H9 (cell line): ENCODE results near the gene TFAM. TPM values are rescaled to one million over a fixed set of nuclear protein-coding genes. Genes with fewer than 3 reads are reported as not detected.

Experiments used
- DNase-seq: peaks from one replicate; pipeline ENCODE4 v3.0.0-alpha.2; 2017
- H2AFZ ChIP-seq: one replicate; pipeline ENCODE4 v1.6.1; 2013; ENCODE audit warnings: mild to moderate bottlenecking, low read length, control low read depth, moderate library complexity
- H2AK5ac ChIP-seq: 2 replicates; pipeline ENCODE4 v1.6.1; 2013; ENCODE audit warnings: low read length, control low read depth, mixed read lengths; ENCODE audit not compliant: insufficient read length
- H2BK120ac ChIP-seq: one replicate; pipeline ENCODE4 v1.6.1; 2013; ENCODE audit warnings: low read depth, mild to moderate bottlenecking, low read length, control low read depth, inconsistent platforms; ENCODE audit not compliant: poor library complexity, severe bottlenecking
- H2BK12ac ChIP-seq: 2 replicates; pipeline ENCODE4 v1.6.1; 2013; ENCODE audit warnings: low read length, control low read depth, mixed read lengths, low read depth; ENCODE audit not compliant: insufficient read length
- H2BK15ac ChIP-seq: 2 replicates; pipeline ENCODE4 v1.6.1; 2013; ENCODE audit warnings: low read depth, low read length, control low read depth
- H2BK20ac ChIP-seq: one replicate; pipeline ENCODE4 v1.6.1; 2013; ENCODE audit warnings: low read depth, mild to moderate bottlenecking, low read length, control low read depth, inconsistent platforms; ENCODE audit not compliant: poor library complexity, severe bottlenecking
- H2BK5ac ChIP-seq: 2 replicates; pipeline ENCODE4 v1.6.1; 2013; ENCODE audit warnings: low read length, control low read depth, mixed read lengths; ENCODE audit not compliant: insufficient read length
- H3K14ac ChIP-seq: 2 replicates; pipeline ENCODE4 v1.6.1; 2013; ENCODE audit warnings: low read length, control low read depth; ENCODE audit not compliant: insufficient read depth
- H3K18ac ChIP-seq: 2 replicates; pipeline ENCODE4 v1.6.1; 2013; ENCODE audit warnings: low read depth, mild to moderate bottlenecking, mixed read lengths, low read length, control low read depth; ENCODE audit not compliant: insufficient read length
- H3K23ac ChIP-seq: 2 replicates; pipeline ENCODE4 v1.6.1; 2013; ENCODE audit warnings: low read length, control low read depth, mixed read lengths, low read depth; ENCODE audit not compliant: insufficient read length
- H3K23me2 ChIP-seq: 2 replicates; pipeline ENCODE4 v1.6.1; 2013; ENCODE audit warnings: low read depth, mild to moderate bottlenecking, mixed read lengths, low read length, control low read depth; ENCODE audit not compliant: insufficient read length, poor library complexity, severe bottlenecking
- H3K27ac ChIP-seq: 2 replicates; pipeline ENCODE4 v1.5.1; 2013; ENCODE audit warnings: low read length, control low read depth, mixed read lengths, low read depth; ENCODE audit not compliant: insufficient read length
- H3K27me3 ChIP-seq: 2 replicates; pipeline ENCODE4 v1.6.1; 2013; ENCODE audit warnings: low read length, control low read depth, inconsistent platforms; ENCODE audit not compliant: insufficient read depth
- H3K4ac ChIP-seq: 2 replicates; pipeline ENCODE4 v1.6.1; 2013; ENCODE audit warnings: low read depth, mild to moderate bottlenecking, control low read depth, inconsistent platforms, low read length, moderate library complexity
- H3K4me1 ChIP-seq: 2 replicates; pipeline ENCODE4 v1.6.1; 2013; ENCODE audit warnings: low read length, control low read depth, inconsistent platforms; ENCODE audit not compliant: insufficient read depth
- H3K4me2 ChIP-seq: 2 replicates; pipeline ENCODE4 v1.6.1; 2013; ENCODE audit warnings: low read length, control low read depth, mixed read lengths; ENCODE audit not compliant: insufficient read length, insufficient read depth
- H3K56ac ChIP-seq: 2 replicates; pipeline ENCODE4 v1.6.1; 2013; ENCODE audit warnings: low read depth, mild to moderate bottlenecking, mixed read lengths, low read length, control low read depth; ENCODE audit not compliant: insufficient read length
- H3K79me1 ChIP-seq: 2 replicates; pipeline ENCODE4 v1.6.1; 2013; ENCODE audit warnings: low read depth, mild to moderate bottlenecking, moderate library complexity, low read length, control low read depth, inconsistent platforms; ENCODE audit not compliant: insufficient read depth, poor library complexity, severe bottlenecking
- H3K79me2 ChIP-seq: 2 replicates; pipeline ENCODE4 v1.6.1; 2013; ENCODE audit warnings: low read length, control low read depth, inconsistent platforms; ENCODE audit not compliant: insufficient read depth
- H3K9ac ChIP-seq: 2 replicates; pipeline ENCODE4 v1.6.1; 2013; ENCODE audit warnings: low read length, control low read depth, mixed read lengths; ENCODE audit not compliant: insufficient read length; ENCODE audit errors: extremely low read depth
- H3K9me3 ChIP-seq: one replicate; pipeline ENCODE4 v1.6.1; 2013; ENCODE audit warnings: low read depth, low read length, inconsistent platforms; ENCODE audit not compliant: control insufficient read depth
- H3T11ph ChIP-seq: one replicate; pipeline ENCODE4 v1.6.1; 2013; ENCODE audit warnings: mild to moderate bottlenecking, low read length, control low read depth, inconsistent platforms
- H4K20me1 ChIP-seq: one replicate; pipeline ENCODE4 v1.6.1; 2013; ENCODE audit not compliant: control insufficient read depth, insufficient read length, insufficient read depth
- H4K5ac ChIP-seq: 2 replicates; pipeline ENCODE4 v1.6.1; 2013; ENCODE audit warnings: low read depth, mild to moderate bottlenecking, mixed read lengths, low read length, control low read depth; ENCODE audit not compliant: insufficient read length
- H4K8ac ChIP-seq: replicated peaks from 2 replicates; pipeline ENCODE4 v1.6.1; 2013; ENCODE audit warnings: low read length, control low read depth, mixed read lengths, low read depth; ENCODE audit not compliant: insufficient read length
- H4K91ac ChIP-seq: 2 replicates; pipeline ENCODE4 v1.6.1; 2013; ENCODE audit warnings: low read depth, mild to moderate bottlenecking, moderate library complexity, mixed read lengths, low read length, control low read depth; ENCODE audit not compliant: insufficient read length
- H3K27ac Mint-ChIP-seq, 3 experiments: 2 replicates in 2 of 3; 3 replicates in 1 of 3; pipeline ENCODE4 v1.8.0; 2020 to 2021; ENCODE audit warnings: mixed read lengths in 3 of 3, mild to moderate bottlenecking in 1 of 3, moderate library complexity in 1 of 3
- H3K27me3 Mint-ChIP-seq: 2 replicates; pipeline ENCODE4 v1.8.0; 2021; ENCODE audit warnings: low read depth, mild to moderate bottlenecking, moderate library complexity, mixed read lengths
- H3K36me3 Mint-ChIP-seq, 3 experiments: 2 replicates in 2 of 3; 3 replicates in 1 of 3; pipeline ENCODE4 v1.8.0; 2020 to 2021; ENCODE audit warnings: low read depth in 3 of 3, mixed read lengths in 3 of 3; ENCODE audit not compliant: insufficient read depth in 1 of 3
- H3K4me1 Mint-ChIP-seq, 2 experiments: 2 replicates each; pipeline ENCODE4 v1.8.0; 2020; ENCODE audit warnings: mixed read lengths in 2 of 2
- H3K4me3 Mint-ChIP-seq, 2 experiments: 2 replicates in 1 of 2; 3 replicates in 1 of 2; pipeline ENCODE4 v1.8.0; 2020 to 2021; ENCODE audit warnings: mild to moderate bottlenecking in 2 of 2, mixed read lengths in 2 of 2, moderate library complexity in 1 of 2
- H3K9me3 Mint-ChIP-seq, 2 experiments: 2 replicates in 1 of 2; 3 replicates in 1 of 2; pipeline ENCODE4 v1.8.0; 2020; ENCODE audit warnings: mild to moderate bottlenecking in 2 of 2, mixed read lengths in 2 of 2, moderate library complexity in 1 of 2
- WGBS: extraction: QIAGEN DNeasy Blood & Tissue Kit; methylation state at CpG from one replicate; pipeline ENCODE4 v1.1.7; 2013; ENCODE audit warnings: missing lambda C conversion rate, low lambda C conversion rate, mixed read lengths; ENCODE audit not compliant: insufficient read length; ENCODE audit errors: extremely low coverage; 5-methylcytosine and 5-hydroxymethylcytosine counted together
- total RNA-seq: library from RNA; stranded (reverse); gene quantifications from 2 replicates; pipeline ENCODE4 v1.2.1, GENCODE V29; 2021
- TF ChIP-seq, protein P1 (sequence below): fragments of 200-600 bp; sonication (generic); conservative IDR thresholded peaks from 3 replicates; pipeline ENCODE4 v1.8.0; 2021; ENCODE audit warnings: antibody characterized with exemption, mild to moderate bottlenecking

Gene TFAM
- total RNA-seq, 1 experiment from 2014 or later = 144 TPM

- H3K56ac ChIP-seq = no peak overlapping the region
- no CpG with 5 or more reads among the region's 2 CpGs for WGBS
Measured at GRCh38 chr10:58433066-58433465, 47.9 kb downstream of the TFAM start.

More at GRCh38 chr10:58433066-58433465, 47.9 kb downstream of the TFAM start:
- no peak overlapping the region for H3K23ac ChIP-seq
- H4K20me1 ChIP-seq = no peaks in the 10 kb centered on the region
- no peak for DNase-seq
- Mint-ChIP-seq H3K36me3 (no peaks in the 10 kb centered on the region), H3K27me3 (no peaks in the 10 kb centered on the region), H3K27ac (no peak overlapping the region), H3K4me1 (peaks cover 12 to 13% of the 10 kb centered on the region in 2 experiments), H3K4me3 (no peak overlapping the region), H3K9me3 (peaks cover under 1 to 2% of the 10 kb centered on the region in 2 experiments; a peak in 1 of 5 replicates)
- H3K27ac ChIP-seq = no peak overlapping the region
- H4K8ac ChIP-seq = no peak overlapping the region
- no peak overlapping the region for H3K14ac ChIP-seq
- no peak overlapping the region for H2BK120ac ChIP-seq
- no peak overlapping the region for H4K91ac ChIP-seq
- H3K4ac ChIP-seq = no peak overlapping the region
- H3K18ac ChIP-seq = no peak overlapping the region
- no peaks in the 10 kb centered on the region for H3K79me2 ChIP-seq
- no peaks in the 10 kb centered on the region for H3K9me3 ChIP-seq
- H2BK12ac ChIP-seq = no peak overlapping the region
- H4K5ac ChIP-seq = no peak overlapping the region
- H3K27me3 ChIP-seq = no peaks in the 10 kb centered on the region
- TF ChIP-seq, protein P1, sequence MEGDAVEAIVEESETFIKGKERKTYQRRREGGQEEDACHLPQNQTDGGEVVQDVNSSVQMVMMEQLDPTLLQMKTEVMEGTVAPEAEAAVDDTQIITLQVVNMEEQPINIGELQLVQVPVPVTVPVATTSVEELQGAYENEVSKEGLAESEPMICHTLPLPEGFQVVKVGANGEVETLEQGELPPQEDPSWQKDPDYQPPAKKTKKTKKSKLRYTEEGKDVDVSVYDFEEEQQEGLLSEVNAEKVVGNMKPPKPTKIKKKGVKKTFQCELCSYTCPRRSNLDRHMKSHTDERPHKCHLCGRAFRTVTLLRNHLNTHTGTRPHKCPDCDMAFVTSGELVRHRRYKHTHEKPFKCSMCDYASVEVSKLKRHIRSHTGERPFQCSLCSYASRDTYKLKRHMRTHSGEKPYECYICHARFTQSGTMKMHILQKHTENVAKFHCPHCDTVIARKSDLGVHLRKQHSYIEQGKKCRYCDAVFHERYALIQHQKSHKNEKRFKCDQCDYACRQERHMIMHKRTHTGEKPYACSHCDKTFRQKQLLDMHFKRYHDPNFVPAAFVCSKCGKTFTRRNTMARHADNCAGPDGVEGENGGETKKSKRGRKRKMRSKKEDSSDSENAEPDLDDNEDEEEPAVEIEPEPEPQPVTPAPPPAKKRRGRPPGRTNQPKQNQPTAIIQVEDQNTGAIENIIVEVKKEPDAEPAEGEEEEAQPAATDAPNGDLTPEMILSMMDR = no peak
- H3K9ac ChIP-seq = no peak overlapping the region
- no peaks in the 10 kb centered on the region for H3K79me1 ChIP-seq
- no peak overlapping the region for H3T11ph ChIP-seq
- H3K4me1 ChIP-seq = peaks cover 5% of the 10 kb centered on the region; the same call in 1 of the 2 replicates
- H2AFZ ChIP-seq = no peak overlapping the region
- H3K23me2 ChIP-seq = no peaks in the 10 kb centered on the region
- no peak overlapping the region for H3K4me2 ChIP-seq
- no peak overlapping the region for H2BK20ac ChIP-seq
- no peak overlapping the region for H2BK15ac ChIP-seq
- no peak overlapping the region for H2BK5ac ChIP-seq
- H2AK5ac ChIP-seq = no peak overlapping the region
